ENCODE data around the gene CSNK1G1. TPM values are rescaled to one million over a fixed set of nuclear protein-coding genes. Genes with fewer than 3 reads are reported as not detected.

CSNK1G1 gene
- total and polyA plus RNA-seq, 2 donors (not counting 1 experiment from before 2014, with no cell fraction given), result 18.2 to 27.1 TPM

GRCh38 chr15:64247906-64248541, 107.9 kb downstream of the CSNK1G1 start:
- H3K4me3 ChIP-seq (replicated peaks in 1 of 4; ENCODE audit: control extremely low read depth in 1 of 4, insufficient read depth in 1 of 4, low read depth in 3 of 4, low read length in 4 of 4), result no peak overlapping the region
- H3K36me3 ChIP-seq (ENCODE audit: control insufficient read depth, insufficient read depth, low read length), result no peaks in the 10 kb centered on the region
- no peaks in the 10 kb centered on the region for H4K20me1 ChIP-seq (ENCODE audit: control insufficient read depth, extremely low read depth, insufficient read depth, low read length)
- peaks cover 14% of the 10 kb centered on the region for H3K4me1 ChIP-seq (ENCODE audit: control insufficient read depth, extremely low read depth, insufficient read depth, low read length)
- peaks cover 2% of the 10 kb centered on the region for H3K79me2 ChIP-seq (ENCODE audit: control insufficient read depth, insufficient read depth, low read length)
- no peaks in the 10 kb centered on the region for H3K27me3 ChIP-seq (ENCODE audit: control insufficient read depth, insufficient read depth, low read length)
- no peaks in the 10 kb centered on the region for H3K9me3 ChIP-seq (ENCODE audit: control insufficient read depth, insufficient read depth, low read depth, low read length)
- TF ChIP-seq EZH2 (IDR thresholded peaks at IDR 0.05; ENCODE audit: low read length, missing control alignments), result no peak
- TF ChIP-seq CTCF (conservative IDR thresholded peaks at IDR 0.05 in 1 of 2, IDR thresholded peaks at IDR 0.05 in 1 of 2; ENCODE audit: low read depth in 1 of 2, low read length in 2 of 2), result no peak
- peak overlapping the region; percentile 62 for H3K27ac ChIP-seq (ENCODE audit: insufficient read depth, low read length)
- H3K9ac ChIP-seq (ENCODE audit: insufficient read depth, low read length), result peak overlapping the region; percentile 32
- peak overlapping the region; percentile 8 for H3K4me2 ChIP-seq (ENCODE audit: extremely low read depth, insufficient read depth, low read length)
- peak; percentile 89 to 93 for DNase-seq (ENCODE audit: low read depth in 2 of 2)
- H2AFZ ChIP-seq (ENCODE audit: low read length), result no peak overlapping the region

- Histone ChIP-seq H3K9ac (ENCODE audit: insufficient read depth, low read length) (no peak overlapping the region), H4K20me1 (ENCODE audit: control insufficient read depth, extremely low read depth, insufficient read depth, low read length) (no peaks in the 10 kb centered on the region), H3K36me3 (ENCODE audit: control insufficient read depth, insufficient read depth, low read length) (no peaks in the 10 kb centered on the region), H3K4me1 (ENCODE audit: control insufficient read depth, extremely low read depth, insufficient read depth, low read length) (peaks cover 14% of the 10 kb centered on the region), H3K4me3 (replicated peaks in 1 of 4; ENCODE audit: control extremely low read depth in 1 of 4, insufficient read depth in 1 of 4, low read depth in 3 of 4, low read length in 4 of 4) (no peak overlapping the region), H3K4me2 (ENCODE audit: extremely low read depth, insufficient read depth, low read length) (no peak overlapping the region), H3K79me2 (ENCODE audit: control insufficient read depth, insufficient read depth, low read length) (peaks cover 2% of the 10 kb centered on the region), H2AFZ (ENCODE audit: low read length) (no peak overlapping the region), H3K27ac (ENCODE audit: insufficient read depth, low read length) (peak overlapping the region; percentile 62), H3K27me3 (ENCODE audit: control insufficient read depth, insufficient read depth, low read length) (no peaks in the 10 kb centered on the region), H3K9me3 (ENCODE audit: control insufficient read depth, insufficient read depth, low read depth, low read length) (no peaks in the 10 kb centered on the region)
- no peak for TF ChIP-seq CTCF (conservative IDR thresholded peaks at IDR 0.05 in 1 of 2, IDR thresholded peaks at IDR 0.05 in 1 of 2; ENCODE audit: low read depth in 1 of 2, low read length in 2 of 2)
- no peak for TF ChIP-seq EZH2 (IDR thresholded peaks at IDR 0.05; ENCODE audit: low read length, missing control alignments)
- DNase-seq (ENCODE audit: low read depth in 2 of 2), result no peak
Observed at GRCh38 chr15:64247535-64247905, 108.5 kb downstream of the CSNK1G1 start.

GRCh38 chr15:64246364-64247189, 109.4 kb downstream of the CSNK1G1 start:
- Histone ChIP-seq H3K9me3 (ENCODE audit: control insufficient read depth, insufficient read depth, low read depth, low read length) (no peaks in the 10 kb centered on the region), H3K27me3 (ENCODE audit: control insufficient read depth, insufficient read depth, low read length) (no peaks in the 10 kb centered on the region), H3K4me3 (replicated peaks in 1 of 4; ENCODE audit: control extremely low read depth in 1 of 4, insufficient read depth in 1 of 4, low read depth in 3 of 4, low read length in 4 of 4) (peak overlapping the region in 1 of 4 experiments; percentile 26), H3K9ac (ENCODE audit: insufficient read depth, low read length) (no peak overlapping the region), H3K27ac (ENCODE audit: insufficient read depth, low read length) (peak overlapping the region; percentile 62), H2AFZ (ENCODE audit: low read length) (no peak overlapping the region), H3K4me2 (ENCODE audit: extremely low read depth, insufficient read depth, low read length) (peak overlapping the region; percentile 7), H3K36me3 (ENCODE audit: control insufficient read depth, insufficient read depth, low read length) (no peaks in the 10 kb centered on the region), H3K4me1 (ENCODE audit: control insufficient read depth, extremely low read depth, insufficient read depth, low read length) (peaks cover 14% of the 10 kb centered on the region), H3K79me2 (ENCODE audit: control insufficient read depth, insufficient read depth, low read length) (peaks cover 6% of the 10 kb centered on the region), H4K20me1 (ENCODE audit: control insufficient read depth, extremely low read depth, insufficient read depth, low read length) (no peaks in the 10 kb centered on the region)
- peak; percentile 87 to 95 for DNase-seq (ENCODE audit: low read depth in 2 of 2)
- TF ChIP-seq CTCF (conservative IDR thresholded peaks at IDR 0.05 in 1 of 2, IDR thresholded peaks at IDR 0.05 in 1 of 2; ENCODE audit: low read depth in 1 of 2, low read length in 2 of 2) (no peak), EZH2 (IDR thresholded peaks at IDR 0.05; ENCODE audit: low read length, missing control alignments) (no peak)
